Neural cell (in vitro differentiated cells): Measurements from ENCODE around the gene FERMT2.

ENCODE experiments used
- EP300 ChIP-seq: fragments of 450-650 bp; conservative IDR thresholded peaks from 2 replicates; pipeline ENCODE4 v1.6.1; 2014; ENCODE audit warnings: antibody characterized with exemption, mild to moderate bottlenecking, moderate library complexity; ENCODE audit not compliant: poor library complexity, severe bottlenecking
- EZH2 ChIP-seq: fragments of 200-600, 300-800 bp; shearing (Covaris generic), sonication (generic); IDR thresholded peaks from 2 replicates; pipeline ENCODE4 v1.6.1; 2014; ENCODE audit warnings: antibody characterized with exemption, low read length, borderline replicate concordance, mild to moderate bottlenecking; ENCODE audit not compliant: insufficient read depth, poor library complexity, severe bottlenecking
- POLR2AphosphoS5 ChIP-seq: IDR thresholded peaks from 2 replicates; pipeline ENCODE4 v1.6.1; 2012
- SMC3 ChIP-seq: fragments of 450-650 bp; conservative IDR thresholded peaks from 2 replicates; pipeline ENCODE4 v1.6.1; 2014; ENCODE audit warnings: antibody characterized with exemption, mild to moderate bottlenecking, moderate library complexity; ENCODE audit not compliant: poor library complexity
- TAF1 ChIP-seq: IDR thresholded peaks from 2 replicates; pipeline ENCODE4 v1.6.1; 2012; ENCODE audit warnings: low read depth
- TF ChIP-seq, protein P1 (sequence below): fragments of 450-650 bp; IDR thresholded peaks from 2 replicates; pipeline ENCODE4 v1.5.1; 2014; ENCODE audit warnings: antibody characterized with exemption, mild to moderate bottlenecking, moderate library complexity; ENCODE audit not compliant: poor library complexity, severe bottlenecking

DNA sequence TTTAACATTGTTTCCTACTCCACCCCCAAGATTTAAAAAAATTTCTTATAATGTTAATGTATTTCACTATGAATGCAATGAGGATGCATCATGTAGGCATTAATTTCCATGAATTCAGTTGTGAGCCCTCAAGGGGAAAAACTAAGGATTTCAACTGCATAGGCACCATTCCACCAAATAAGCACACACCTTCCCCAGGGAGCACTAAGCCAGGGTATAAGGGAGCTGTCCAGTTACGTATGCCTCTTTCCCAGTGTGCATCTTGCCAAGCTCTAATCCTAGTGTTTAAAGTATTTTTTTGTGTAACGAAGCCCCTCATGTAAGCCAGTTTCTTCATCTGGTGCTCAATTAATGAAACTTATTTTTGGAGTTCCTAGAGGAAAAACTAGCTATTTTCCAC is 6.6 kb downstream of the FERMT2 start:
- TF ChIP-seq EP300: no peak
- no peak for TF ChIP-seq POLR2AphosphoS5
- TF ChIP-seq, protein P1, sequence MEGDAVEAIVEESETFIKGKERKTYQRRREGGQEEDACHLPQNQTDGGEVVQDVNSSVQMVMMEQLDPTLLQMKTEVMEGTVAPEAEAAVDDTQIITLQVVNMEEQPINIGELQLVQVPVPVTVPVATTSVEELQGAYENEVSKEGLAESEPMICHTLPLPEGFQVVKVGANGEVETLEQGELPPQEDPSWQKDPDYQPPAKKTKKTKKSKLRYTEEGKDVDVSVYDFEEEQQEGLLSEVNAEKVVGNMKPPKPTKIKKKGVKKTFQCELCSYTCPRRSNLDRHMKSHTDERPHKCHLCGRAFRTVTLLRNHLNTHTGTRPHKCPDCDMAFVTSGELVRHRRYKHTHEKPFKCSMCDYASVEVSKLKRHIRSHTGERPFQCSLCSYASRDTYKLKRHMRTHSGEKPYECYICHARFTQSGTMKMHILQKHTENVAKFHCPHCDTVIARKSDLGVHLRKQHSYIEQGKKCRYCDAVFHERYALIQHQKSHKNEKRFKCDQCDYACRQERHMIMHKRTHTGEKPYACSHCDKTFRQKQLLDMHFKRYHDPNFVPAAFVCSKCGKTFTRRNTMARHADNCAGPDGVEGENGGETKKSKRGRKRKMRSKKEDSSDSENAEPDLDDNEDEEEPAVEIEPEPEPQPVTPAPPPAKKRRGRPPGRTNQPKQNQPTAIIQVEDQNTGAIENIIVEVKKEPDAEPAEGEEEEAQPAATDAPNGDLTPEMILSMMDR: no peak
- TF ChIP-seq SMC3: no peak
- TF ChIP-seq EZH2: no peak
- TF ChIP-seq TAF1: no peak
